MM.1S (cell line): ENCODE measurements around the gene JPH4.

Experiments
- CTCF ChIP-seq: fragments of 300-600 bp; sonication (generic); IDR thresholded peaks from 2 replicates; pipeline ENCODE4 v1.5.1; 2016; ENCODE audit warnings: antibody characterized with exemption, low read length, mixed read lengths
- EZH2 ChIP-seq: fragments of 300-600 bp; sonication (generic); optimal IDR thresholded peaks from 2 replicates; pipeline ENCODE3; 2017; ENCODE audit warnings: low read depth, mild to moderate bottlenecking, antibody characterized with exemption, low read length, mixed read lengths
- EZH2phosphoT487 ChIP-seq: fragments of 300-600 bp; sonication (generic); IDR thresholded peaks from 2 replicates; pipeline ENCODE4 v1.6.1; 2018; ENCODE audit warnings: antibody characterized with exemption, low read length

- no peak for TF ChIP-seq CTCF
- TF ChIP-seq EZH2phosphoT487: no peak
- no peak for TF ChIP-seq EZH2
Measured at GRCh38 chr14:23572836-23573235, 5.8 kb downstream of the JPH4 start.
